HG02973 (cell line): ENCODE data around the gene MYBPC1.
"Not testable (repeated sequence)": the region's sequence is repeated elsewhere in the genome, so short reads cannot be mapped to it uniquely, and the experiment has no call there.

Experiments
- ATAC-seq: cut with Tn5 transposase; IDR thresholded peaks from one replicate; pipeline ENCODE4 v1.9.1; 2021; ENCODE audit warnings: moderate library complexity; ENCODE audit not compliant: unreplicated experiment

Gene MYBPC1

DNA sequence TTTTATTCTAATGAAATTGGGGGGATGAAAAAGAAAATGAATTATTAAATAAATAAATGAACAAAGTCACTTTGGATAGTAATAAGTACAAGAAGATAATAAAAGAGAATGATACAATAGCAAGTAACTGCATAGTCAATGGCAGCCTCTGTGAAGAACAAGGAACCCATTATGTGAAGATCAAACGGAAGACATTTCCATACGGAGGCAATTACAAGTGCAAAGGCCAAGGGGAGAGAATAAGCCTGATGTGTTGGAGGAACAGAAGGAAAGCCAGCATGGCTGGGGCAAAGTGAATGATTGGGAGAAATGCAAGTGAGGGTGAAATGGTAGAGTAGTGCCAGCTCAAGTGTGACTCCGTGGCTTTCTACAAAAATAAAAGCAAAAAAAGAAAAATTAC, 58.7 kb downstream of the MYBPC1 start:
- no peak for ATAC-seq

DNA sequence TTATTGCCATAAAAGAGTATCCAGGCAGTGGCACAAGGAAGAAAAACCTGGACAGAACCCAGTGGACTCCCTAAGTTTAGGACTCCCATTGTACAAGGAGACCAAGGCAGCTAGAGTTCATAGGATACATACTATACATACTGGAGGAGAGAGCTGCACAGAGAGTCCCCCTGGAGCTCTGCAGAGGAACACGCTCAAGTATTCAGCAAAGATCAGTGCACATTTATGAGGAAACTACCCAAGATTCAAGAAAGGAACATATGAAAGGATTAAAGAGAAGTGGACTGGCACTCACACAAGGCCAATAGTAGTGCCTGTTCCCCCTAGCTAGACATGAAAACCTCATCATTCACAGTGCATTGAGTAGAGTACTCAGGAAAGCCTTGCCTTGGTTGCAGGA, 59.7 kb downstream of the MYBPC1 start:
- ATAC-seq, result no peak

DNA sequence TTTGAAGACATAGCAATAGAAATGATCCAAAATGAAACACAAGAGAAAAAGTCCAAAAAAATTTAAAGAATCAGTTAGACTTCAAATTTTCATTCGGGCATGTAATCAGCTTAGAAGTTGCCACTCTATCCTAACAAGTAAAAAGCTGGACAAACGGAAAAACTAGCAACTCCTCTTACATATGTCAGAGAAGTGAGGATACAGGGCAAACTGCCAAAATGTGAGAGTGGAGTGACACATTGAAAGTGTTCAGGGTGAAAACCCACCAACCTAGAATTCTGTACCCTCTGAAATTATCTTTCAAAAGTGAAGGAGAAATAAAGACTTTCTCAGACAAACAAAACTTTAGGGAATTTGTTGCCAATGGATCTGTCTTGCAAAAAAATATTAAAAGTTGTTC, 60.6 kb downstream of the MYBPC1 start:
- ATAC-seq, result no peak

DNA sequence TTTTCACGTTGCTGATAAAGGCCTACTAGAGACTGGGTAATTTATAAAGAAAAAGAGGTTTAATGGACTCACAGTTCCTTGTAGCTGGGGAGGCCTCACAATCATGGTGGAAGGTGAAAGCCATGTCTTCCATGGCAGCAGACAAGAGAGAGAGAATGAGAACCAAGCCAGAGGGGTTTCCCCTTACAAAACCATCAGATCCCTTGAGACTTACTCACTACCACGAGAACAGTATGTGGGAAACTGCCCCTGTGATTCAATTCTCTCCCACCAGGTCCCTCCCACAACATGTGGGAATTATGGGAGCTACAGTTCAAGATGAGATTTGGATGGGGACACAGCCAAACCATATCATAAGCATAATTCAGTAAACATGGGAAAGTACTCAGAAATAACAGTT, 65.9 kb downstream of the MYBPC1 start:
- ATAC-seq, result not testable (repeated sequence)

DNA sequence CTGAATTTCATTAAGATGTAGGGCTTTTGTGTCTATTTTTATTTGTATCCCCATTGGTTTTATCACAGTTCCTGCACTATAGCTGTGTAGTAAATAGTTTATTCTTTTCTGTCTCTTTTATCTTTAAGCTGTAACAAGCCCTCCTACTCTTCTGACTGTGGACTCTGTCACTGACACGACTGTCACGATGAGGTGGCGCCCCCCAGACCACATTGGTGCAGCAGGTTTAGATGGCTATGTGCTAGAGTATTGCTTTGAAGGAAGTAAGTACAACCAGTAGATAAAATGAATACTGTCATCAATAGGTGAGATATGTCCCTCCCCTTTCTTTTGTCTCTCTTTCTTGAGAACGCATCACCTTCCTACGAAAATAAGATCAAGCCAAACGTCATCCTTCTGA, 68.5 kb downstream of the MYBPC1 start:
- ATAC-seq, result no peak

DNA sequence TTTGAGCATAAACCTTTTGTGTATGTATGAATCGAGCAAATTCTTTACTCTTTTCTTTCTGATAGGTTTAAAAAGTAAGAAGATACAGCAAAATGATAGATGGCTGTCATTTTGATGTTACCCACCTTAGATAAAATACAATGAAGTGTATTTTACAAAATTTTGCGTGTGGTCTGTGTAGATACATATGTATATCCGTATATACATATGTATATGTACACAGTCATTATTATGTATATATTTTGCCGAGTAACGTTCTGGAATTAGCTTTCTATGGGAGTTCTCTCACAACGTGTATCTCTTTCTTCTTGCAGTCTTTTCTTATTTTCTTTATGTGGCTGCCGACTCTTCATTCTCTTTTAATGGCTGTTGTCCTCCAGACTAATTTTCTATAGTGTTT, 70.2 kb downstream of the MYBPC1 start:
- no peak for ATAC-seq

DNA sequence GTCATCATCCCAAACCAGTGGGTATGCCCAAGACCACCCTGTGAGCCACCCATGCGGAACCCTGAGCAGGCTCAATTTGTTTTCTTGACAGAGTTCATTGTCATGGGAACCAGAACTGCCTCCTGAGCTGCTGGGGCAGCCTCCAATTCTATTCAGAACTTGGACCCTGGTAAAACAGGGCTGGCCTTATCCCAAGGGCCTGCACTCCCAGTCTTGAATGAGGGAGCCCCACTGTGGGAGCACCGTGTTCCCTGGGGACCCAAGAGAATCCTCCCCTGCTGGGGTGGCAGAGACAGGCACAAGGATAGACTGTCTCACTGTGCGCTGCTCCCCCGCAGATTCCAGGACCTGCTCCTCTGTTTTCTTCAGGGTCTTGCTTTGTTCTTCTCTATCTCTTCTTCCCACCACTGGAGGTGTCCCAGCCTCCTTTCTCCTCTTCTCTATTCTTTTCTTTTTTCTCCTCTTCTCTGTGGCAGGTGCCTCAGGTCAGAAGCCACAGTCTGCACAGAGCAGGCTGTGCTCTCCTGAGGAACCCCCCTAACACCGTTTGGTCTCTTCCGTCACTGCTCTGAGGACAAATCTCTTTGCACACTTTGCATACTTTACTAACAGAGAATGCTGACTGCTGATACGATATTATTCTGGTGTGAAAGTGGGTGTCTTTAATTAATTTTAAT, 71.4 kb downstream of the MYBPC1 start:
- ATAC-seq, result no peak

DNA sequence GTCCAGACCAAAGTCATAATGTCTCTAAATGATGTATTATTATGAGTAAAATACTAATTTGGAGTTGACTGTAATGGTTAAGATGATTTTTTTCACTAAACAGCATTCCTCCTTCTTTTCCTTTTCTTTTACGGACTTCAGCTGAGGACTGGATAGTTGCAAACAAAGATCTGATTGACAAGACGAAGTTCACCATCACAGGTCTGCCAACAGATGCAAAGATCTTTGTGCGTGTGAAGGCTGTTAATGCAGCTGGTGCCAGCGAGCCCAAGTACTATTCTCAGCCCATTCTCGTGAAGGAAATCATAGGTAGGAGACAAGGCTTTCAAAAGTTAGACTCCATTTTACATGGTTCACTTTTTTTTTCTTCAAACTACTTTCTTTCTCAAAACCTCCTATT, 72.8 kb downstream of the MYBPC1 start:
- no peak for ATAC-seq

DNA sequence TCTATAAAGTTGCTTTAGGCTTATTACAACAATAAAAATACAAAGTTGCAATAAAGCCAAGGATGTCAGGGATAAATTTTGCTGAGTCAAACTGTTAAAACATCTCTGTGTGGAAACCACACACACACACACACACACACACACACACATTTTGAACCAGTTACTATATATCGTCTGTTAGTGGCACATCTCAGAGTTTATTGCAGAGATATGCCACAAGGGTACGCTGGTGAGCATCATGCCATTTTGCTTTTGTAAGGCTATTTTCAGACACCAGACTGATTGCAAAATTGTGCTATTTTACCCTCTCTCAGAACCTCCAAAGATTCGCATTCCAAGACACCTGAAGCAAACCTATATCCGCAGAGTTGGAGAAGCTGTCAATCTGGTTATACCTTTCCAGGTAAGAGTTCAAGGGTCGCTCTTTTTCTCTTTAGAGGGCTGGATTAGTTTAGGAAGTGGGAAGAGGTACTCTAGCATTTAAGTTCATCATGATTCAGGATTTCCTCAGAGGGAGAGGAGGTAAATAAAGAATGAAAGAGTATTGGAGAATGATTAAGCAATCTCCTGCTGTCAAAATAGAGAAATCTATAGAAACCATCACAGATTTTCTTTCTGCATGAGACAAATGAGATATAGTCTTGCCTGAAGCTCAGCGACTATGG, 75.4 kb downstream of the MYBPC1 start:
- no peak for ATAC-seq

DNA sequence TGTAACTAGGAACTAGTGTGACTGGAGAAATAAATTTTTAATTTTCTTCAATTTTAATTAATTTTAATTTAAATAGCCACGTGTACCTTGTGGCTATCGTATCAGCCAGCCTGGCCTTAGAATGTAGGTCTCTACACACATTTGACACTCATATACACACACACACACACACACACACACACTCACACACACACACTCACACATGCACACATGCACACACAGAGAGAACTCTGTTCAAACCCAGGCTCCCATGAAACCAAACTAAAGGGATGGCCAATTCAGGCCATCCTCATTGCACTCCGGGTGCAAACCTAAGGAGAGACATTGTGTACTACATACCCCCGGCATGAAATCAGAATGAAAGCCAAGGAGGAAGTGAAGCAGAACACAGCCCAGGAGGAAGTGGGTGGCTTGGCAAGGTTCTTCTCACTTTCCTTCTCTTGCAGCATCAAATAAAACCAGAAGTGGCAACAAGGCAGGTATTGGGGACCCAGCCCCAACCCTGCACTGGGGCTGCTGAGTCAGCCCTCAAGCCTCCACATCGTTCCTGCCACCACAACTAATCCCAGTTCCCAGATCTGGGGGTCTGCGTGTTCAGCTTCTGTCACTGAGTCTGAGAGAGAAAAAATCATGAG, 76.5 kb downstream of the MYBPC1 start:
- peak; percentile 86 for ATAC-seq

DNA sequence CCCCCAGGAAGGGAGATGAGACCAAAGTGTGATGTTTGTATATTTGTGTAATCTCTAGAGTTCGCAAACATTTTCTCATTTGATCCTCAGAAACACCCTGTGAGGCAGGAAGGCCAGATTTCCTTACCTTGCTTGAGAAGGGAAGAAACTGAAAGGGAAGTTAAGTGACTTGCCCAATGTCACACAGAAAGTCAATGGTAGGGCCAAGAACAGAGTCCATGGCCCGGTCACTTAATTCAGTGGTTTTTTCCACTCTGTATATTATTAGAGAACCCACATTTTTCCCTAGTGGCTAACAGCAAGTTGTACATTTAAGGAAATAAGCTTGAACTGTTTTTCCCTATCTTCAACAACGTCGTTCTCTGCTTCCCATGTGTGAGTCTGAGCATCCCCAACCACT, 77.1 kb downstream of the MYBPC1 start:
- peak; percentile 8 for ATAC-seq

DNA sequence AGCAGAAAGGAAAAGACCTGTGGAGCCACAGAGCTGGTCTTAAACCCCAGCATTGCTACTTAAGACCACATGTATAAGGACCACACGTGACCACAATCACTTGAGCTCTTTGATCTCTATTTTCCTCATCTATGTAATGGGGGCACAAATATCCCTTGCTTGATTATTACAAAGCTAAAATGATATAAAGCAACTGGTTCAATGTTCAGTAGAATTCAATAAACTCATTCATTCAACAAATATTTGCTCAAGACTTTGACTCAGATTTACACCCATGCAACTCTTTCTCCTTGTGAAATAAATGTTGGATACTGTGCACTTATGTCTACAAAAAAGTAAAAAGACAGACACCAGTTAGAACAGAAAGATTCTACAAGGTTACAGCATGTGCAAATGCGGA, 80.8 kb downstream of the MYBPC1 start:
- no peak for ATAC-seq

DNA sequence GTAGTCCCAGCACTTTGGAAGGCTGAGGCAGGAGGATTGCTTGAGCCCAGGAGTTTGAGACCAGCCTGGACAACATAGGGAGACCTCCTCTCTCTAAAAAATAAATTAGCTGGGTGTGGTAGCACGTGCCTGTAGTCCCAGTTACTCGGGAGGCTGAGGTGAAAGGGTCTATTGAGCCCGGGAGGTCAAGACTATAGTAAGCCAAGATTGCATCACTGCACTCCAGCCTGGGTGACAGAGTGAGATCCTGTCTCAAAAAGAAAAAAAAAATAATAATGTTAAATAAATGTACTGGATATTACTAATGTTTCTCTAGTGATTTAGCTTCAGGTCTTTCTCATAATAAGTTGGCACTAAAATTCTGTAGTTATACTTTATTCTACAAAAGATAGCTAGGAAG, 81.7 kb downstream of the MYBPC1 start:
- not testable (repeated sequence) for ATAC-seq

DNA sequence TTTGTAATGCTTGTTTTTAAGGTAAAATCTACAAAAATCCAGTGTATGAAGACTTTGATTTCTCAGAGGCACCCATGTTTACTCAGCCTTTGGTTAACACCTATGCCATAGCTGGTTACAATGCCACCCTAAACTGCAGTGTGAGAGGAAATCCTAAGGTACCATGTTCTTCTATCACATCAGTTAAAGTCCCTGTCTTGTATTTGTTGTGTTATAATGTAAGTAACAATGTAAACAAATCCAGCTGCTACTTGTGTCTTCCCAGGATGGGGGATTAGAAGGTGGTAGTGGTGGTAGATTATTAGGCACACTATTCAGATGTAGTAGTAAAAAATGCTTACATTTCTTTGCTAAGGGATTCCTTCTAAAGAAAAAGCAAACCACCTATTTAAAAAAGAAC, 83.3 kb downstream of the MYBPC1 start:
- ATAC-seq, result no peak

DNA sequence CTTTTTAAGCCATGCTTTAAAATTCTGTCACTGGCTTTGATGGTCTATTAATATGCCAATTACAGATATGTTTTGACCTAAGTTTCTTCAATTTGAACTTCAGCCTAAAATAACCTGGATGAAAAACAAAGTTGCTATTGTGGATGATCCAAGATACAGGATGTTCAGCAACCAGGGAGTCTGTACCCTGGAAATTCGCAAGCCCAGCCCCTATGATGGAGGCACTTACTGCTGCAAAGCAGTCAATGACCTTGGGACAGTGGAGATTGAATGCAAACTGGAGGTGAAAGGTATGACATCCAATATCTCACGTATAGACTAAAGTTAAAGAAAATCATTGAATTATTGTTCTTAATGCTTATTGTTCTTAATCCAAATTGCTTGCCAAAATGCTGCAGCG, 85.5 kb downstream of the MYBPC1 start:
- ATAC-seq, result no peak

DNA sequence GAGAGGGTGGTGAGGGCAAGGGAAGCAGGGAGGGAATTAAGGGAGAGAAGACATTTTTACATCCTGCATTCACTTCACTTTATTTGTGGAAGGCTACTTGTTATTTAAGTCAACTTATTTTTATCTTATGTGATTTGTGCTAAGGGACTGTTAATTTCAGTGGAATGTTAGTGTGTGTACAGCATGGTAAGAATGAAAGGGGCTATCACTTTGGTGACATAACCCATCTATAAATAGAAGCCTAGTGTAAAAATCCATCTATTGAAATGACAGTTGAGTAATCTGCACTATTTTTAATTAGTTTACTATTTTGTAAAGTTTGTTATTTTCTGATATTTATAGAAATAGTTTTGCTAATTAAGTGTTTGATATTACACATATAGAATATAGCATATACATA, 85.9 kb downstream of the MYBPC1 start:
- no peak for ATAC-seq

DNA sequence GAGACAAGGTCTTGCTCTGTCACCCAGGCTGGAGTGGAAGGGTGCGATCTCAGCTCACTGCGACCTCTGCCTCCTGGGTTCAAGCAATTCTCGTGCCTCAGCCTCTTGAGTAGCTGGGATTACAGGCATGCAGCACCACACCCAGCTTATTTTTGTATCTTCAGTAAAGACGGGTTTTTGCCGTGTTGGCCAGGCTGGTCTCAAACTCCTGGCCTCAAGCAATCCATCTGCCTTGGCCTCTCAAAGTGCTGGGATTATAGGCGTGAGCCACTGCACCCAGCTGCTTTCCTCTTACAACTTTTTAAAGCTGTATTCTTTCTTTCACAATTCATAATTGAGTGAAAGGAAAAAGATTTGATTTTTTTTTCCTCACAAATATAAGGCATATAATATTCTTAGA, 86.9 kb downstream of the MYBPC1 start:
- not testable (repeated sequence) for ATAC-seq

DNA sequence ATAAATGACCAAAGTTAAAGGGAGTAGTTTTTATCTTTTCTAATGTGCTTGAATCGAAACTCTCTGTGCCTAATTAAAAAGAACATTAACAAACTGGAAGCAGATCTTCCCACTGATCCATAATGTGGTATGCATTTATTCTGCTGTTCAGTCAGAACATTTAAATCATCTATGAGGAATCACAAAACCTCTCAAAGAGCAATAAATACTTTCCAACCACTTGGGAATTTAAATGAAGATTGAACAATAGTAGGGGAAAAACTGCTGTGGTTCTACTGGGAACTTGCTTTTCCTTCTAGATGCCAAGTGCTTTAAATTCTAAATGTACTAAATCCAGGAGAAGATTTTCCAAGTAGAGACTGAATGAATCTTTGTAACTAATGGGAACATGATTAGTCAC, 90.3 kb downstream of the MYBPC1 start:
- no peak for ATAC-seq

DNA sequence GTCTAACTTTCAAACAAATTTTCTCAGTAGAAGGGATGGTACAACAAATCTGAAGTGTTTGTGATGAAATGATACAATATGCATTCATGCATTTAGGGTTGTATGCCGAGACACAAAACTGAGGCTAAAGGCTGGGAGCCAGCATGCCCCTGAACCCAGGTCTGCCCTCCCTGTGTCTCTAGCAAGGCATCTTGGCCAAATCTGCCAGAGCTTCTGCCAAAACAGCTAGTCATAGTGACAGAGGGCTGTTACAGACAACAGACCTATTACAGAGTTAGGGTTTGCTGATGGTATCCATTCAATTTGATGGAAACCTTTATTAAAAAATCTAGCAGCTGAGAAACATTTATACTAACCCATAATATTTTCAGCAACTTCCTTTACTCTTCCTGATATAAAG, 91.4 kb downstream of the MYBPC1 start:
- no peak for ATAC-seq

DNA sequence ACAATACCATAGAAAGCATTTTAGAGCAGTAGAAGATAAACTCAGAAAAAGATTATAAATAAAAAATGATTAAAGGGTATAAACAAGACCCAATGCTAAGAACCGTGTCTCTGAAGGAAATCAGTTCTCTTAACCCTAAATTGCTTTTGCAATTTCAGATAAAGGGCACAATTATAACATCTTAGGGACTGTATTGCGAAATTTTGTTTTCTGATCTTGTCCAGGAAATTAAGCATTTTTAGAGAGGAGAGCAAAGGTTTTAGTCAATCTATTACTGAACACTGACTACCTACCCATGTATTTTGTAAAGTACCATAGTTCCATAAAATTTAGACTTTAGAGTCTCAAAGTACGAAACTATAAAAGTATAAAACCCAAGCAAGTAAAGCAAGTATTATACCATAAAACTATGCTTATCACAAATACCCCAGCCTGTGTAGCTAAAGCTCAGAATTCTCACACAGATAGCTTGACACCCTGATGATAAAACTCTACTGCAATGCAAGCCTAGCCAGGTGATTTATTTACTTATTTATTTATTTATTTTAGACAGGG, 95.8 kb downstream of the MYBPC1 start:
- ATAC-seq, result no peak

DNA sequence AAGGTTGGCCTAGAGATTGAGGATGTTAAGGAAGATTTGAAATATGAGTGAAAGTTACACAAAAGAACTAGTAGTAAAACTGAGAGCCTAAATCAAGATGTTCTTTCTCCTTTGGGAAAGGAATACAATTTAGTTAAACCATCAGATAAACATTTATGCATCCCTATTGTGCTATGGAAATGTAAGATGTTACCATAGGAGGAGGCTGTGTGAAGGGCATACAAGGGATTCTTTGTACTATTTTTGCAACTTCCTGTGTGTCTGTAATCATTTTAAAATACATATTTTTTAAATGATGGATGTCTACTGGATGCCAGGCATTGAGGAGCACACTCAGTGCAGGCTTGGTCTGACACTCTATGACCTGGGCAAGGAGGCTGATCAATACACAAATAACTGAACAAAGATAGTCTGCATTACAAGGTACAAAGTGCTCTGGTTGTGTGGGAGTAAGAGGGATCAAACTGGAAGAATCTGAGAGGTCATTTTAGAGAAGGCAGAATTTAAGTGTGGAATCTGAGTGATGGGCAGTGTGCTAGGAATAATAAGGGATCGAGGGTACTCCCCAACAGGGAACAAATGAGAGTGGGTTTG, 96.8 kb downstream of the MYBPC1 start:
- no peak for ATAC-seq
